K562 (cell line): ENCODE data around the gene ZDHHC14. TPM values are rescaled to one million over a fixed set of nuclear protein-coding genes. Genes with fewer than 3 reads are reported as not detected.

Experiments
- BACH1 ChIP-seq: fragments of 200-800 bp; sonication (Bioruptor generic); IDR thresholded peaks from 2 replicates; pipeline ENCODE4 v1.6.1; 2016; ENCODE audit warnings: missing genetic modification characterization, missing compliant biosample characterization
- C11orf30 ChIP-seq: fragments of 450-650 bp; IDR thresholded peaks from 2 replicates; pipeline ENCODE4 v1.6.1; 2016; ENCODE audit warnings: low read depth, mild to moderate bottlenecking
- E2F8 ChIP-seq: fragments of 450-650 bp; IDR thresholded peaks from 2 replicates; pipeline ENCODE4 v1.7.1; 2018; ENCODE audit warnings: mild to moderate bottlenecking, low read depth; ENCODE audit not compliant: partially characterized antibody
- HDAC1 ChIP-seq, 2 experiments: fragments of 450-650 bp; IDR thresholded peaks; 2 replicates each; pipeline ENCODE4 v1.6.1; 2016 to 2017; ENCODE audit warnings: inconsistent platforms in 1 of 2, mild to moderate bottlenecking in 1 of 2, moderate library complexity in 1 of 2
- MCM3 ChIP-seq: fragments of 450-650 bp; IDR thresholded peaks from 2 replicates; pipeline ENCODE4 v1.6.1; 2016
- MGA ChIP-seq: fragments of 450-650 bp; IDR thresholded peaks from 2 replicates; pipeline ENCODE4 v1.6.1; 2016; ENCODE audit warnings: mild to moderate bottlenecking, moderate library complexity
- PHF8 ChIP-seq: fragments of 200-600 bp; sonication (generic); IDR thresholded peaks from 2 replicates; pipeline ENCODE4 v1.6.1; 2012; ENCODE audit warnings: mixed run types, mild to moderate bottlenecking, inconsistent platforms, low read length, moderate library complexity, borderline replicate concordance
- UBTF ChIP-seq, 2 experiments: IDR thresholded peaks; 2 replicates each; pipeline ENCODE4 v1.6.1; 2012; ENCODE audit warnings: improper control_type of control experiment in 2 of 2, low read depth in 2 of 2, low read length in 2 of 2, borderline replicate concordance in 1 of 2
- ZNF436 ChIP-seq: fragments of 250-450, 450-650 bp; sonication (Bioruptor Pico); formaldehyde crosslinking; IDR thresholded peaks from 2 replicates; pipeline ENCODE4 v1.7.0; 2020; ENCODE audit warnings: mild to moderate bottlenecking
- ZNF785 ChIP-seq: fragments of 250-450 bp; sonication (Bioruptor Pico); IDR thresholded peaks from 2 replicates; pipeline ENCODE4 v1.4.0; 2020; ENCODE audit warnings: mild to moderate bottlenecking
- polyA plus RNA-seq, 8 experiments: library from polyadenylated mRNA; depleted of rRNA in 4 of 8; stranded (reverse) in 5 of 8; unstranded in 3 of 8; fragments of >200 nt; fragmentation: Nextera tagmentation in 2 of 8; fragmentation: Illumina TruSeq in 1 of 8; extraction: Ambion mirVana in 2 of 8; extraction: Trizol in 1 of 8; gene quantifications; 2 replicates each; pipeline versions ENCODE4 v1.2.1 to v1.2.3, GENCODE V29; 2011 to 2014; ENCODE audit warnings: inconsistent platforms in 1 of 8, missing spikeins in 1 of 8
- total RNA-seq, 7 experiments: library from RNA; depleted of rRNA in 6 of 7; stranded (reverse); fragments of >200 nt in 6 of 7; fragmentation: Illumina TruSeq in 2 of 7; extraction: Trizol in 2 of 7; gene quantifications; 2 replicates each; pipeline versions ENCODE4 v1.2.1 to v1.2.3, GENCODE V29; 2011 to 2021; ENCODE audit warnings: low replicate concordance in 1 of 7

Gene ZDHHC14
- total and polyA plus RNA-seq, 9 of the 15 experiments (the other 6 are each of a cell fraction or from before 2014, with no cell fraction given) = 0.92 to 23.1 (median 13.8) TPM

- TF ChIP-seq UBTF (IDR thresholded peaks at IDR 0.05; ENCODE audit: borderline replicate concordance in 1 of 2, low read depth in 2 of 2, low read length in 2 of 2) (no peak), C11orf30 (no peak), MCM3 (no peak), E2F8 (peak; percentile 23), ZNF785 (no peak), PHF8 (peak; percentile 40; the same call in 1 of the 2 replicates), HDAC1 (IDR thresholded peaks at IDR 0.05) (peak in 1 of 2 experiments; percentile 69; a peak in 2 of 4 replicates), MGA (peak; percentile 90), ZNF436 (no peak), BACH1 (tag) (peak; percentile 85)
Observed at GRCh38 chr6:157518397-157519250, 137.6 kb downstream of the ZDHHC14 start (continued).
